ENCODE measurements around the gene NAV3. TPM values are rescaled to one million over a fixed set of nuclear protein-coding genes. Genes with fewer than 3 reads are reported as not detected.

Gene NAV3
- total RNA-seq, 1 donor from 2014 or later, result 8.1 TPM

GRCh38 chr12:78036874-78037273, 206.2 kb downstream of the NAV3 start:
- H3K36me3 Mint-ChIP-seq (ENCODE audit: unreplicated experiment), result peaks cover 5% of the 10 kb centered on the region
- no peak for TF ChIP-seq CTCF (IDR thresholded peaks at IDR 0.05)
- no peak for DNase-seq (ENCODE audit: extremely low spot score, unreplicated experiment)
- H3K9me3 Mint-ChIP-seq (ENCODE audit: unreplicated experiment), result no peaks in the 10 kb centered on the region
- H3K27ac Mint-ChIP-seq (ENCODE audit: unreplicated experiment), result no peak overlapping the region
- peaks cover 2% of the 10 kb centered on the region for H3K4me1 Mint-ChIP-seq (ENCODE audit: unreplicated experiment)
- no peaks in the 10 kb centered on the region for H3K27me3 Mint-ChIP-seq (ENCODE audit: unreplicated experiment)
- no peak overlapping the region for H3K4me3 Mint-ChIP-seq (ENCODE audit: unreplicated experiment)

GRCh38 chr12:78037707-78038106, 207.0 kb downstream of the NAV3 start:
- DNase-seq (ENCODE audit: extremely low spot score, unreplicated experiment), result no peak
- Mint-ChIP-seq H3K4me3 (ENCODE audit: unreplicated experiment) (no peak overlapping the region), H3K36me3 (ENCODE audit: unreplicated experiment) (peaks cover 5% of the 10 kb centered on the region), H3K27me3 (ENCODE audit: unreplicated experiment) (no peaks in the 10 kb centered on the region), H3K4me1 (ENCODE audit: unreplicated experiment) (peaks cover 2% of the 10 kb centered on the region), H3K27ac (ENCODE audit: unreplicated experiment) (no peak overlapping the region), H3K9me3 (ENCODE audit: unreplicated experiment) (no peaks in the 10 kb centered on the region)
- no peak for TF ChIP-seq CTCF (IDR thresholded peaks at IDR 0.05)

- Mint-ChIP-seq H3K9me3 (ENCODE audit: unreplicated experiment) (peaks cover 1% of the 10 kb centered on the region), H3K4me3 (ENCODE audit: unreplicated experiment) (no peak overlapping the region), H3K36me3 (ENCODE audit: unreplicated experiment) (peaks cover 5% of the 10 kb centered on the region), H3K27me3 (ENCODE audit: unreplicated experiment) (no peaks in the 10 kb centered on the region), H3K4me1 (ENCODE audit: unreplicated experiment) (peaks cover 2% of the 10 kb centered on the region), H3K27ac (ENCODE audit: unreplicated experiment) (no peak overlapping the region)
- no peak for TF ChIP-seq CTCF (IDR thresholded peaks at IDR 0.05)
- DNase-seq (ENCODE audit: extremely low spot score, unreplicated experiment), result no peak
Measured at GRCh38 chr12:78038541-78038940, 207.8 kb downstream of the NAV3 start.

GRCh38 chr12:78038986-78039385, 208.3 kb downstream of the NAV3 start:
- Mint-ChIP-seq H3K4me3 (ENCODE audit: unreplicated experiment) (no peak overlapping the region), H3K36me3 (ENCODE audit: unreplicated experiment) (peaks cover 5% of the 10 kb centered on the region), H3K9me3 (ENCODE audit: unreplicated experiment) (peaks cover 6% of the 10 kb centered on the region), H3K4me1 (ENCODE audit: unreplicated experiment) (no peaks in the 10 kb centered on the region), H3K27me3 (ENCODE audit: unreplicated experiment) (no peaks in the 10 kb centered on the region), H3K27ac (ENCODE audit: unreplicated experiment) (no peak overlapping the region)
- no peak for TF ChIP-seq CTCF (IDR thresholded peaks at IDR 0.05)
- DNase-seq (ENCODE audit: extremely low spot score, unreplicated experiment), result no peak

GRCh38 chr12:78040111-78040510, 209.4 kb downstream of the NAV3 start:
- TF ChIP-seq CTCF (IDR thresholded peaks at IDR 0.05), result no peak
- peaks cover 5% of the 10 kb centered on the region for H3K36me3 Mint-ChIP-seq (ENCODE audit: unreplicated experiment)
- H3K27me3 Mint-ChIP-seq (ENCODE audit: unreplicated experiment), result no peaks in the 10 kb centered on the region
- H3K4me1 Mint-ChIP-seq (ENCODE audit: unreplicated experiment), result no peaks in the 10 kb centered on the region
- H3K4me3 Mint-ChIP-seq (ENCODE audit: unreplicated experiment), result no peak overlapping the region
- DNase-seq (ENCODE audit: extremely low spot score, unreplicated experiment), result no peak
- H3K27ac Mint-ChIP-seq (ENCODE audit: unreplicated experiment), result no peak overlapping the region
- H3K9me3 Mint-ChIP-seq (ENCODE audit: unreplicated experiment), result peaks cover 6% of the 10 kb centered on the region
